ENCODE results near the gene TMEM250. TPM values are rescaled to one million over a fixed set of nuclear protein-coding genes. Genes with fewer than 3 reads are reported as not detected.

TMEM250 gene
- total and polyA plus RNA-seq, 7 donors: 23.7 to 48.4 (median 30.0) TPM

- no peak for TF ChIP-seq CTCF (IDR thresholded peaks at IDR 0.05)
- TF ChIP-seq EP300 (IDR thresholded peaks at IDR 0.05): no peak
- no peak for TF ChIP-seq POLR2A (IDR thresholded peaks at IDR 0.05)
- TF ChIP-seq POLR2AphosphoS5 (IDR thresholded peaks at IDR 0.05): no peak
- H3K9me3 ChIP-seq: no peaks in the 10 kb centered on the region
- H3K4me1 ChIP-seq: no peaks in the 10 kb centered on the region
- 73 to 83% methylated on average over 19 of the region's 19 CpGs for WGBS, 2 donors
- no peak overlapping the region for H3K4me3 ChIP-seq
- H3K27ac ChIP-seq: no peak overlapping the region
- intact Hi-C loops (cut with DNase I): no loop called here
- DNase-seq: no peak
- H3K36me3 ChIP-seq: no peaks in the 10 kb centered on the region
- peaks cover 0 to 72% (median 55%) of the 10 kb centered on the region in 3 donors for H3K27me3 ChIP-seq
Observed at GRCh38 chr9:136141682-136142413, 23.2 kb upstream of the TMEM250 start.

DNA sequence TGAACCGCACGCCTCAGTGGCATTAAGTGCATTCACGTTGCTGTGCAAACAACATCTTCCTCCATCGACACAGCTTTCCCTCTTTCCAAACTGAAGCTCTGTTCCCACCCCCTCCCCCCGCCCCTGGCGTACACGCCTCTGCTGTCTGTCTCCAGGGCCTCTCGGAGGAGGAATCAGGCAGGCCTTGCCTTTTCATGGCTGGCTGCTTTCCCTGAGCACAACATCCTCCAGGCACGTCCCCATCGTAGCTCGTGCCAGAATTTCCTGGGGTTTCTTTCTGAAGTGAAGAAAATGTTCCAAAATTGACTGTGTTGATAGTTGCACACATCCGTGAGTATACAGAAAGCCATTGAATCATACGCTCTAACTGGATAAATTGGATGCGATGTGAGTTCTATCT is 22.3 kb upstream of the TMEM250 start:
- no peaks in the 10 kb centered on the region for H3K9me3 ChIP-seq
- no peak overlapping the region for H3K4me3 ChIP-seq
- H3K27ac ChIP-seq: no peak overlapping the region
- TF ChIP-seq EP300 (IDR thresholded peaks at IDR 0.05) (no peak), CTCF (IDR thresholded peaks at IDR 0.05) (no peak), POLR2A (IDR thresholded peaks at IDR 0.05) (no peak), POLR2AphosphoS5 (IDR thresholded peaks at IDR 0.05) (no peak)
- intact Hi-C loops (cut with DNase I): no loop called here
- H3K4me1 ChIP-seq: no peaks in the 10 kb centered on the region
- no peaks in the 10 kb centered on the region for H3K36me3 ChIP-seq
- WGBS, 2 donors: 73 to 77% methylated on average over 14 of the region's 14 CpGs
- no peak for DNase-seq
- H3K27me3 ChIP-seq: peaks cover 1 to 72% (median 57%) of the 10 kb centered on the region in 3 donors

DNA sequence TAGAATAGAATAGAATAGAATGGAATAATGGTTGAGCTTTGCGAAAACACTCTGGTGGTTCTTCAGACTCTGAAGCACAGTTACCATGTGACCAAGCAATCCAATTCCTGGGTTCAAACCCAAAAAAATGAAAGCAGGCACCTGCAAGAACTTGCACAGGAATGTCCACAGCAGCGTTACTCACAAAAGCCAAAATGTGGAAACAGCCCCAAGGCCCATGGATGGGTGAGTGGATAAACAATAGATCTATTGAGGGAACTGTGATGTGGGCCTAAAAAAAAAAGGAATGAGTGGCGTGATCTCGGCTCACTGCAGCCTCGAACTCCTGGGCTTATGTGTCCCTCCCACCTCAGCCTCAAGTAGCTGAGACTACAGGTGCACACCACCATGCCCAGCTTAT is 21.4 kb upstream of the TMEM250 start:
- no peak overlapping the region for H3K4me3 ChIP-seq
- intact Hi-C loops (cut with DNase I): no loop called here
- H3K27me3 ChIP-seq: peaks cover 11 to 72% (median 57%) of the 10 kb centered on the region in 3 donors
- TF ChIP-seq POLR2A (IDR thresholded peaks at IDR 0.05): no peak
- no peak for TF ChIP-seq POLR2AphosphoS5 (IDR thresholded peaks at IDR 0.05)
- TF ChIP-seq CTCF (IDR thresholded peaks at IDR 0.05): no peak
- no peak for TF ChIP-seq EP300 (IDR thresholded peaks at IDR 0.05)
- DNase-seq: no peak
- no peaks in the 10 kb centered on the region for H3K9me3 ChIP-seq
- H3K27ac ChIP-seq: no peak overlapping the region
- WGBS, 2 donors: 82 to 90% methylated on average over 5 of the region's 5 CpGs
- no peaks in the 10 kb centered on the region for H3K4me1 ChIP-seq
- H3K36me3 ChIP-seq: no peaks in the 10 kb centered on the region

GRCh38 chr9:136138566-136138965 is 19.9 kb upstream of the TMEM250 start:
- TF ChIP-seq CTCF (IDR thresholded peaks at IDR 0.05): no peak
- TF ChIP-seq POLR2A (IDR thresholded peaks at IDR 0.05): no peak
- DNase-seq: no peak
- no peaks in the 10 kb centered on the region for H3K9me3 ChIP-seq
- H3K27ac ChIP-seq: no peak overlapping the region
- no peaks in the 10 kb centered on the region for H3K36me3 ChIP-seq
- WGBS, 2 donors: 10 to 14% methylated on average over 9 of the region's 9 CpGs
- H3K27me3 ChIP-seq: peaks cover 17 to 72% (median 57%) of the 10 kb centered on the region in 3 donors
- H3K4me1 ChIP-seq: peaks cover 0 to 5% (median 4%) of the 10 kb centered on the region in 4 donors
- intact Hi-C loops (cut with DNase I): no loop called here
- no peak overlapping the region for H3K4me3 ChIP-seq

All from sigmoid colon (tissue), 7 donors.